Left ventricle myocardium inferior (tissue), 1 donor: ENCODE measurements around the gene CES5A. TPM values are rescaled to one million over a fixed set of nuclear protein-coding genes. Genes with fewer than 3 reads are reported as not detected.

ENCODE experiments used
- DNase-seq: peaks from one replicate; pipeline ENCODE4 v3.0.0-alpha.2; 2020
- H3K27ac ChIP-seq: fragments of 200-600 bp; replicated peaks from 2 replicates; pipeline ENCODE4 v1.8.0; 2021
- H3K27me3 ChIP-seq: fragments of 200-600 bp; 2 replicates; pipeline ENCODE4 v1.8.0; 2021; ENCODE audit warnings: low read depth
- H3K36me3 ChIP-seq: fragments of 200-600 bp; 2 replicates; pipeline ENCODE4 v1.8.0; 2021
- H3K4me1 ChIP-seq: fragments of 200-600 bp; 2 replicates; pipeline ENCODE4 v1.8.0; 2021
- H3K4me3 ChIP-seq: fragments of 200-600 bp; 2 replicates; pipeline ENCODE4 v1.8.0; 2021; ENCODE audit warnings: mild to moderate bottlenecking, moderate library complexity
- H3K9me3 ChIP-seq: fragments of 200-600 bp; replicated peaks from 2 replicates; pipeline ENCODE4 v1.8.0; 2021
- intact Hi-C: fragments of 100-400 bp; cut with micrococcal nuclease; formaldehyde crosslinking; loops from one replicate; pipeline ENCODE4 v1.11.0; 2022
- total RNA-seq: library from RNA; stranded (reverse); fragmentation: NEBNext Ultra II Directional; extraction: Animal tissue kit (Norgen Biotek cat#: 25700); gene quantifications from one replicate; pipeline ENCODE4 v1.2.1, GENCODE V29; 2021
- TF ChIP-seq, protein P1 (sequence below): fragments of 200-600 bp; IDR thresholded peaks from 2 replicates; pipeline ENCODE4 v1.8.0; 2021; ENCODE audit warnings: antibody characterized with exemption, mild to moderate bottlenecking, borderline replicate concordance
- donor health status: DM: no; HTN: yes; CAD: no; lungs with severe emphysema.

The CES5A gene
- total RNA-seq, 1 donor from 2014 or later = not detected

DNA sequence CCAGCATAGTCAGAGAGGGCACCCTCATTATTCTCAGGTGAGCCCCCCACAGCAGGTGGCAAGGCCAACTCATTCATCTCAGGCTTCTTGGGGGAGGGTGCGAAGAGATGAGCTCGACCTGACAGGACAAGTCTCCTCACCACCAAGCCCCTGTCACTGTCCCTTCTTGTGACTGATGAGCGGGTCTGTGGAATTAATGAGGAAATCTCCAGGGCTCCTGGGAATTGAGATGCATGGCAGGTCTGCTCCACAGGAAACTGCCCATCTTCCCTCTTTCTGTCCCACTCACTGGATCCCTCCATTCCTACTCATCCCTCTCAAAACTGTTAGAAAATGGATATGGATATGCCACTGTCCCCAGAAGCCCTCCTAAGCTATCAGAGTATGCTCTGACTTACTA, 32.5 kb upstream of the CES5A start:
- Histone ChIP-seq H3K9me3 (peaks cover 19% of the 10 kb centered on the region), H3K4me3 (no peak overlapping the region), H3K36me3 (no peaks in the 10 kb centered on the region), H3K27me3 (no peaks in the 10 kb centered on the region), H3K4me1 (peaks cover 10% of the 10 kb centered on the region), H3K27ac (no peak overlapping the region)
- intact Hi-C loops = no loop called here
- TF ChIP-seq, protein P1, sequence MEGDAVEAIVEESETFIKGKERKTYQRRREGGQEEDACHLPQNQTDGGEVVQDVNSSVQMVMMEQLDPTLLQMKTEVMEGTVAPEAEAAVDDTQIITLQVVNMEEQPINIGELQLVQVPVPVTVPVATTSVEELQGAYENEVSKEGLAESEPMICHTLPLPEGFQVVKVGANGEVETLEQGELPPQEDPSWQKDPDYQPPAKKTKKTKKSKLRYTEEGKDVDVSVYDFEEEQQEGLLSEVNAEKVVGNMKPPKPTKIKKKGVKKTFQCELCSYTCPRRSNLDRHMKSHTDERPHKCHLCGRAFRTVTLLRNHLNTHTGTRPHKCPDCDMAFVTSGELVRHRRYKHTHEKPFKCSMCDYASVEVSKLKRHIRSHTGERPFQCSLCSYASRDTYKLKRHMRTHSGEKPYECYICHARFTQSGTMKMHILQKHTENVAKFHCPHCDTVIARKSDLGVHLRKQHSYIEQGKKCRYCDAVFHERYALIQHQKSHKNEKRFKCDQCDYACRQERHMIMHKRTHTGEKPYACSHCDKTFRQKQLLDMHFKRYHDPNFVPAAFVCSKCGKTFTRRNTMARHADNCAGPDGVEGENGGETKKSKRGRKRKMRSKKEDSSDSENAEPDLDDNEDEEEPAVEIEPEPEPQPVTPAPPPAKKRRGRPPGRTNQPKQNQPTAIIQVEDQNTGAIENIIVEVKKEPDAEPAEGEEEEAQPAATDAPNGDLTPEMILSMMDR = no peak
- DNase-seq = no peak

DNA sequence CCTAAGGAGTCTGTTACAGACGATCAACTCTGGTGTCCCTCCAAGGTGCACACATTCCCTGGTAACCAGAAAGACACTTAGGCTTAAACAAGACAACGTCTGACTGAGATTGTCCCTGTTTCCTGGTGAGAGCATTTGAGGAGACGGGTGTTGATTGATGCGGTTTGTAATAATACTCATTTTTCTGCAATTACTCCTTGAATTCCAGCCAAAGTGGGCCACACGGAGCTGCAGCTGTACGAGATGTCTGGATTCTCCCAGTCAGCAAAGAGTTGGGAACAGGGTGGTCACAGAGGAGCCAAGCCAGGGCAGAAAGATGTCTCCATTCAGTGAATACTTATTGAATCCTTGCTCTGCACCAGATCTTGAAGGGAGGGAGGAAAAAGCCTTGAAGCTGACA, 30.9 kb upstream of the CES5A start:
- no peaks in the 10 kb centered on the region for H3K36me3 ChIP-seq
- intact Hi-C loops = no loop called here
- H3K9me3 ChIP-seq = peaks cover 19% of the 10 kb centered on the region
- no peaks in the 10 kb centered on the region for H3K4me1 ChIP-seq
- TF ChIP-seq, protein P1 = no peak
- no peak for DNase-seq
- no peaks in the 10 kb centered on the region for H3K27me3 ChIP-seq
- no peak overlapping the region for H3K27ac ChIP-seq
- no peak overlapping the region for H3K4me3 ChIP-seq

DNA sequence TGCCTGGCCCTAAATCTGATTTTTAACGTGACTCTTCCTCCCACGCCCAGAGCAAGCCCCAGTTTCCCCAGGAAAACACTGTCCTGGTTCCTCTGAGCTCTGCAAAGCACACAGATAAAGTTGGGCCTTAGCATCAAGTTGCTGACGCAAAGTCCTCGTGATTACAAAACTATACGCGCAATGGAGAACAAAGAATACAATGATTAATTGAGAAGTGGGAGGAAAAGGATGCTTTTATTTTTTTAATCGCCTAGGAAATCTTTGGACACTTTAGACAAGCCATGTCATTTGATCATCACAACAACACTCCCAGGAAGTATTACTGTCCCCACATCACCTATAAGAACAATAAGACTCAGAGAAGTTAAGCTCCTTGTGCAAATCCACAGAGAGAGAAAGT, 30.5 kb upstream of the CES5A start:
- Histone ChIP-seq H3K27me3 (no peaks in the 10 kb centered on the region), H3K4me3 (no peak overlapping the region), H3K9me3 (peaks cover 15% of the 10 kb centered on the region), H3K27ac (no peak overlapping the region), H3K4me1 (no peaks in the 10 kb centered on the region), H3K36me3 (no peaks in the 10 kb centered on the region)
- TF ChIP-seq, protein P1 = no peak
- intact Hi-C loops = no loop called here
- DNase-seq = no peak

DNA sequence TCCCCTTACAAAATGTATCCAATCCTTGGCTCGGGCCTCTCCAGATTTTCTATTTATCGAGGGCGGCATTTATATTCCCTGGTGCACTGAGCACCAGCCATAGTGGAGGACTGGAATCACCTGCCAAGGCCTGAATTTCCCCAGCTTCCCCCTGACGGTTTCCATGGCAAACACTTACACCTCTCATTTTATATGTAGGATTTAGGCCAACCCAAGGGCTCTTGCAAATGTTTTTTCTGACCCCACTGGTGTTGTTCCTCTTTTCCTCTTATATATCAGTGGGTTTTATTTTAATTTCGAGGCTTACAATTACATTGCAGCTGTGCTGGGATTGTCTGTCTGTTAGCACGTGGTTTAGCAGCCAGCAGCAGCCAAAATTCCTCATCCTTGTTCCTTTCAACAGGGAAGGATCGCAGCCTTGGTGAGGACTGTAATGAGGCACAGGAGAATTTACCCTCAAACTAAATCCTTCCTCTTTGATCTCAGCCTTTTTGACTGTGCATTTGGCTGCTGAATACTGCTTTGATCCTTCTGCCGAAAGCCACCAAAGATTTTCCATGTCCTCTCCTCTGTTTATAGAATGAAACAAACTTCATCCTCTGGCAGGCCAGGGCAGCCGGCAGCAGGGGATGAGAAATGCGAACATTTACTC, 26.5 kb upstream of the CES5A start:
- Histone ChIP-seq H3K4me3 (no peak overlapping the region), H3K27ac (no peak overlapping the region), H3K36me3 (no peaks in the 10 kb centered on the region), H3K27me3 (no peaks in the 10 kb centered on the region), H3K9me3 (peaks cover 15% of the 10 kb centered on the region), H3K4me1 (no peaks in the 10 kb centered on the region)
- TF ChIP-seq, protein P1 = no peak
- intact Hi-C loops = no loop called here
- no peak for DNase-seq

DNA sequence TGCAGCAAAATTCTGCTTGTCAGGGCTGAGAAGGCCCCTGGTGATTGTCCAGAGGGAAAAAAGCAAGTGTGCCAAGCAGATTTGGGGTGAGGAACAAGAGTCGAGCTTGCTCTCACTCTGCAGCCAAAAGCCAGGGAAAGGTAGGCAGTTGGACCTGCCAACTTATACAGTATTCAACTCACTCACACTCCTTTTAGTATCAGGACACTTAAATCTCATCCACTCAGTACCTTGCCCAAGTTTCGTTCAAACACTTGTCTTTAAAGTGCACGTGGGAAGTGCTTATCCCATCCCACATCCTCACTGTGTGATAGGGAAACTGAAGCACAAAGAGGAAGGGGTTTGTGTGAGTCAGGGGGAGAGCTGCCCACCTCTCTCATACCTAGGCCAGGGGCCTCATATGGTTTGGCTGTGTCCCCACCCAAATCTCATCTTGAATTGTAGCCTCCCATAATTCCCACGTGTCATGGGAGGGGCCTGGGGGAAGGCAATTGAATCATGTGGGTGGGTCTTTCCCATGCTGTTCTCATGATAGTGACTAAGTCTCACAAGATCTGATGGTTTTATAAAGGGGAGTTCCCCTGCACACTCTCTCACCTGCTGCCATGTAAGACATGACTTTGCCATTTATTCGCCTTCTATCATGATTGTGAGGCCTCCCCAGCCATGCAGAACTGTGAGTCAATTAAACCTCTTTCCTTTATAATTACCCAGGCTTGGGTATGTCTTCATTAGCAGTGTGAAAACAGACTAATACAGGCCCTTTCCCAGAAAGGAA, 25.6 kb upstream of the CES5A start:
- Histone ChIP-seq H3K9me3 (peaks cover 22% of the 10 kb centered on the region), H3K4me1 (no peaks in the 10 kb centered on the region), H3K27me3 (no peaks in the 10 kb centered on the region), H3K27ac (no peak overlapping the region), H3K36me3 (no peaks in the 10 kb centered on the region), H3K4me3 (no peak overlapping the region)
- TF ChIP-seq, protein P1 = no peak
- intact Hi-C loops = no loop called here
- no peak for DNase-seq
